ENCODE data around the gene EXOC3L4. TPM values are rescaled to one million over a fixed set of nuclear protein-coding genes. Genes with fewer than 3 reads are reported as not detected.

The EXOC3L4 gene
- total RNA-seq, 2 experiments from 2014 or later, result not detected

GRCh38 chr14:103086771-103087342, 7.7 kb upstream of the EXOC3L4 start:
- no peak for TF ChIP-seq EZH2phosphoT487 (IDR thresholded peaks at IDR 0.05; ENCODE audit: borderline replicate concordance, low read depth, low read length)
- TF ChIP-seq CTCF (conservative IDR thresholded peaks at IDR 0.05; ENCODE audit: low read length), result no peak
- no peaks in the 10 kb centered on the region for H3K79me2 ChIP-seq (ENCODE audit: insufficient read depth, low read depth, low read length)
- POLR2A ChIA-PET, result interaction anchor here (0.6 kb wide), 1 partner anchor 7 kb away, joined by 7 read pairs; the partner anchor contains the start of gene EXOC3L4
- peaks cover 6% of the 10 kb centered on the region for H3K4me1 ChIP-seq (ENCODE audit: insufficient read depth, low read length, poor library complexity, severe bottlenecking)
- no peak overlapping the region for H3K4me3 ChIP-seq (ENCODE audit: low read depth, low read length, poor library complexity, severe bottlenecking)
- CTCF ChIA-PET (ENCODE audit: unreplicated experiment), result interaction anchor here (0.6 to 1.0 kb wide), 2 partner anchors 12 to 13 kb away, joined by 3 read pairs; no protein-coding TSS in a partner anchor
- intact Hi-C loops (cut with micrococcal nuclease; ENCODE audit: unreplicated experiment), result no loop called here
- H3K27ac ChIP-seq (ENCODE audit: low read depth, low read length, poor library complexity, severe bottlenecking), result no peak overlapping the region
- no TSS peak for BruUV-seq (replicated peaks)
- H3K9me3 ChIP-seq (ENCODE audit: low read length), result no peaks in the 10 kb centered on the region
- H3K4me2 ChIP-seq (ENCODE audit: low read length), result no peak overlapping the region
- H3K36me3 ChIP-seq (ENCODE audit: insufficient read depth, low read length), result no peaks in the 10 kb centered on the region
- no peaks in the 10 kb centered on the region for H4K20me1 ChIP-seq (ENCODE audit: insufficient read depth, low read length)
- H3K9me2 ChIP-seq (ENCODE audit: insufficient read depth, low read length), result no peaks in the 10 kb centered on the region
- DNase-seq (ENCODE audit: low spot score), result no peak
- no peak overlapping the region for H2AFZ ChIP-seq (ENCODE audit: low read length)

- Histone ChIP-seq H3K4me2 (ENCODE audit: low read length) (no peak overlapping the region), H3K4me3 (ENCODE audit: low read depth, low read length, poor library complexity, severe bottlenecking) (no peak overlapping the region), H3K36me3 (ENCODE audit: insufficient read depth, low read length) (no peaks in the 10 kb centered on the region), H3K9me2 (ENCODE audit: insufficient read depth, low read length) (no peaks in the 10 kb centered on the region), H3K9me3 (ENCODE audit: low read length) (no peaks in the 10 kb centered on the region), H3K4me1 (ENCODE audit: insufficient read depth, low read length, poor library complexity, severe bottlenecking) (peaks cover 6% of the 10 kb centered on the region), H4K20me1 (ENCODE audit: insufficient read depth, low read length) (no peaks in the 10 kb centered on the region), H2AFZ (ENCODE audit: low read length) (no peak overlapping the region), H3K27ac (ENCODE audit: low read depth, low read length, poor library complexity, severe bottlenecking) (no peak overlapping the region), H3K79me2 (ENCODE audit: insufficient read depth, low read depth, low read length) (no peaks in the 10 kb centered on the region)
- no peak for DNase-seq (ENCODE audit: low spot score)
- TF ChIP-seq EZH2phosphoT487 (IDR thresholded peaks at IDR 0.05; ENCODE audit: borderline replicate concordance, low read depth, low read length) (no peak), CTCF (conservative IDR thresholded peaks at IDR 0.05; ENCODE audit: low read length) (no peak)
- intact Hi-C loops (cut with micrococcal nuclease; ENCODE audit: unreplicated experiment), result no loop called here
- BruUV-seq (replicated peaks), result no TSS peak
- ChIA-PET CTCF (ENCODE audit: unreplicated experiment) (no interaction called here), POLR2A (no interaction called here)
Observed at GRCh38 chr14:103087343-103087835, 7.1 kb upstream of the EXOC3L4 start.

- Histone ChIP-seq H2AFZ (ENCODE audit: low read length) (no peak overlapping the region), H3K36me3 (ENCODE audit: insufficient read depth, low read length) (no peaks in the 10 kb centered on the region), H3K9me3 (ENCODE audit: low read length) (no peaks in the 10 kb centered on the region), H3K4me2 (ENCODE audit: low read length) (no peak overlapping the region), H4K20me1 (ENCODE audit: insufficient read depth, low read length) (no peaks in the 10 kb centered on the region), H3K4me3 (ENCODE audit: low read depth, low read length, poor library complexity, severe bottlenecking) (no peak overlapping the region), H3K4me1 (ENCODE audit: insufficient read depth, low read length, poor library complexity, severe bottlenecking) (peaks cover 6% of the 10 kb centered on the region), H3K9me2 (ENCODE audit: insufficient read depth, low read length) (no peaks in the 10 kb centered on the region), H3K27ac (ENCODE audit: low read depth, low read length, poor library complexity, severe bottlenecking) (no peak overlapping the region), H3K79me2 (ENCODE audit: insufficient read depth, low read depth, low read length) (no peaks in the 10 kb centered on the region)
- TF ChIP-seq EZH2phosphoT487 (IDR thresholded peaks at IDR 0.05; ENCODE audit: borderline replicate concordance, low read depth, low read length), result no peak
- no peak for TF ChIP-seq CTCF (conservative IDR thresholded peaks at IDR 0.05; ENCODE audit: low read length)
- no TSS peak for BruUV-seq (replicated peaks)
- intact Hi-C loops (cut with micrococcal nuclease; ENCODE audit: unreplicated experiment), result no loop called here
- no peak for DNase-seq (ENCODE audit: low spot score)
- ChIA-PET CTCF (ENCODE audit: unreplicated experiment) (interaction anchor here (0.6 kb wide), 1 partner anchor 52 kb away, joined by 4 read pairs; no protein-coding TSS in a partner anchor), POLR2A (no interaction called here)
Observed at GRCh38 chr14:103088921-103089320, 5.6 kb upstream of the EXOC3L4 start.

All from OCI-LY7 (cell line).